ENCODE data around the gene PLA2G4A. TPM values are rescaled to one million over a fixed set of nuclear protein-coding genes. Genes with fewer than 3 reads are reported as not detected.

Gene PLA2G4A
- total and polyA plus RNA-seq, 2 donors = 3.7 to 4.7 TPM

- Histone ChIP-seq H3K4me3 (ENCODE audit: low read length in 2 of 2) (no peak overlapping the region), H3K27me3 (ENCODE audit: control insufficient read depth in 2 of 2, insufficient read depth in 1 of 2, low read length in 1 of 2) (no peaks in the 10 kb centered on the region), H3K9me3 (ENCODE audit: control insufficient read depth in 2 of 2, insufficient read depth in 1 of 2, low read length in 1 of 2) (no peaks in the 10 kb centered on the region), H3K4me1 (ENCODE audit: control insufficient read depth in 2 of 2, insufficient read depth in 2 of 2, low read length in 2 of 2) (no peaks in the 10 kb centered on the region), H3K36me3 (ENCODE audit: control insufficient read depth in 2 of 2, insufficient read depth in 2 of 2, low read length in 1 of 2) (no peaks in the 10 kb centered on the region), H3K27ac (ENCODE audit: low read depth in 1 of 2, low read length in 1 of 2) (no peak overlapping the region)
- WGBS = 93% methylated on average over 2 of the region's 2 CpGs
- DNase-seq (ENCODE audit: low read depth in 6 of 9, low spot score in 9 of 9) = no peak
These were observed 31.2 kb downstream of the PLA2G4A start for GRCh38 chr1:186859995-186860394.

- no peaks in the 10 kb centered on the region for H3K4me1 ChIP-seq (ENCODE audit: control insufficient read depth in 2 of 2, insufficient read depth in 2 of 2, low read length in 2 of 2)
- no peak overlapping the region for H3K4me3 ChIP-seq (ENCODE audit: low read length in 2 of 2)
- DNase-seq (ENCODE audit: low read depth in 6 of 9, low spot score in 9 of 9) = no peak
- no peaks in the 10 kb centered on the region for H3K36me3 ChIP-seq (ENCODE audit: control insufficient read depth in 2 of 2, insufficient read depth in 2 of 2, low read length in 1 of 2)
- H3K27me3 ChIP-seq (ENCODE audit: control insufficient read depth in 2 of 2, insufficient read depth in 1 of 2, low read length in 1 of 2) = no peaks in the 10 kb centered on the region
- 86% methylated on average over 1 of the region's 1 CpG for WGBS
- H3K9me3 ChIP-seq (ENCODE audit: control insufficient read depth in 2 of 2, insufficient read depth in 1 of 2, low read length in 1 of 2) = no peaks in the 10 kb centered on the region
- no peak overlapping the region for H3K27ac ChIP-seq (ENCODE audit: low read depth in 1 of 2, low read length in 1 of 2)
These were observed 35.5 kb downstream of the PLA2G4A start for GRCh38 chr1:186864296-186864695.

GRCh38 chr1:186865253-186865652 lies 36.5 kb downstream of the PLA2G4A start:
- 59% methylated on average over 1 of the region's 1 CpG for WGBS
- H3K9me3 ChIP-seq (ENCODE audit: control insufficient read depth in 2 of 2, insufficient read depth in 1 of 2, low read length in 1 of 2) = no peaks in the 10 kb centered on the region
- H3K4me1 ChIP-seq (ENCODE audit: control insufficient read depth in 2 of 2, insufficient read depth in 2 of 2, low read length in 2 of 2) = no peaks in the 10 kb centered on the region
- no peaks in the 10 kb centered on the region for H3K36me3 ChIP-seq (ENCODE audit: control insufficient read depth in 2 of 2, insufficient read depth in 2 of 2, low read length in 1 of 2)
- no peak overlapping the region for H3K27ac ChIP-seq (ENCODE audit: low read depth in 1 of 2, low read length in 1 of 2)
- no peaks in the 10 kb centered on the region for H3K27me3 ChIP-seq (ENCODE audit: control insufficient read depth in 2 of 2, insufficient read depth in 1 of 2, low read length in 1 of 2)
- H3K4me3 ChIP-seq (ENCODE audit: low read length in 2 of 2) = no peak overlapping the region
- no peak for DNase-seq (ENCODE audit: low read depth in 6 of 9, low spot score in 9 of 9)

GRCh38 chr1:186865857-186866256 lies 37.1 kb downstream of the PLA2G4A start:
- Histone ChIP-seq H3K4me3 (ENCODE audit: low read length in 2 of 2) (no peak overlapping the region), H3K9me3 (ENCODE audit: control insufficient read depth in 2 of 2, insufficient read depth in 1 of 2, low read length in 1 of 2) (no peaks in the 10 kb centered on the region), H3K36me3 (ENCODE audit: control insufficient read depth in 2 of 2, insufficient read depth in 2 of 2, low read length in 1 of 2) (no peaks in the 10 kb centered on the region), H3K4me1 (ENCODE audit: control insufficient read depth in 2 of 2, insufficient read depth in 2 of 2, low read length in 2 of 2) (no peaks in the 10 kb centered on the region), H3K27ac (ENCODE audit: low read depth in 1 of 2, low read length in 1 of 2) (no peak overlapping the region), H3K27me3 (ENCODE audit: control insufficient read depth in 2 of 2, insufficient read depth in 1 of 2, low read length in 1 of 2) (no peaks in the 10 kb centered on the region)
- 94% methylated on average over 3 of the region's 3 CpGs for WGBS
- DNase-seq (ENCODE audit: low read depth in 6 of 9, low spot score in 9 of 9) = no peak

GRCh38 chr1:186869526-186870228 lies 40.9 kb downstream of the PLA2G4A start:
- Histone ChIP-seq H3K36me3 (ENCODE audit: control insufficient read depth in 2 of 2, insufficient read depth in 2 of 2, low read length in 1 of 2) (no peaks in the 10 kb centered on the region), H3K4me3 (ENCODE audit: low read length in 2 of 2) (no peak overlapping the region), H3K4me1 (ENCODE audit: control insufficient read depth in 2 of 2, insufficient read depth in 2 of 2, low read length in 2 of 2) (no peaks in the 10 kb centered on the region), H3K27me3 (ENCODE audit: control insufficient read depth in 2 of 2, insufficient read depth in 1 of 2, low read length in 1 of 2) (no peaks in the 10 kb centered on the region), H3K27ac (ENCODE audit: low read depth in 1 of 2, low read length in 1 of 2) (no peak overlapping the region), H3K9me3 (ENCODE audit: control insufficient read depth in 2 of 2, insufficient read depth in 1 of 2, low read length in 1 of 2) (no peaks in the 10 kb centered on the region)
- no peak for DNase-seq (ENCODE audit: low read depth in 6 of 9, low spot score in 9 of 9)
- 66% methylated on average over 1 of the region's 1 CpG for WGBS

GRCh38 chr1:186871784-186872183 lies 43.0 kb downstream of the PLA2G4A start:
- Histone ChIP-seq H3K27me3 (ENCODE audit: control insufficient read depth in 2 of 2, insufficient read depth in 1 of 2, low read length in 1 of 2) (no peaks in the 10 kb centered on the region), H3K4me1 (ENCODE audit: control insufficient read depth in 2 of 2, insufficient read depth in 2 of 2, low read length in 2 of 2) (no peaks in the 10 kb centered on the region)
- 98% methylated on average over 1 of the region's 1 CpG for WGBS

GRCh38 chr1:186872291-186872690 lies 43.5 kb downstream of the PLA2G4A start:
- Histone ChIP-seq H3K9me3 (ENCODE audit: control insufficient read depth in 2 of 2, insufficient read depth in 1 of 2, low read length in 1 of 2) (no peaks in the 10 kb centered on the region), H3K27ac (ENCODE audit: low read depth in 1 of 2, low read length in 1 of 2) (no peak overlapping the region), H3K4me1 (ENCODE audit: control insufficient read depth in 2 of 2, insufficient read depth in 2 of 2, low read length in 2 of 2) (no peaks in the 10 kb centered on the region), H3K36me3 (ENCODE audit: control insufficient read depth in 2 of 2, insufficient read depth in 2 of 2, low read length in 1 of 2) (no peaks in the 10 kb centered on the region), H3K4me3 (ENCODE audit: low read length in 2 of 2) (no peak overlapping the region), H3K27me3 (ENCODE audit: control insufficient read depth in 2 of 2, insufficient read depth in 1 of 2, low read length in 1 of 2) (no peaks in the 10 kb centered on the region)
- DNase-seq (ENCODE audit: low read depth in 6 of 9, low spot score in 9 of 9) = no peak
- WGBS = 97% methylated on average over 5 of the region's 5 CpGs

More at GRCh38 chr1:186871784-186872183, 43.0 kb downstream of the PLA2G4A start:
- H3K9me3 ChIP-seq (ENCODE audit: control insufficient read depth in 2 of 2, insufficient read depth in 1 of 2, low read length in 1 of 2) = no peaks in the 10 kb centered on the region
- no peaks in the 10 kb centered on the region for H3K36me3 ChIP-seq (ENCODE audit: control insufficient read depth in 2 of 2, insufficient read depth in 2 of 2, low read length in 1 of 2)
- no peak overlapping the region for H3K4me3 ChIP-seq (ENCODE audit: low read length in 2 of 2)
- H3K27ac ChIP-seq (ENCODE audit: low read depth in 1 of 2, low read length in 1 of 2) = no peak overlapping the region
- no peak for DNase-seq (ENCODE audit: low read depth in 6 of 9, low spot score in 9 of 9)

GRCh38 chr1:186873687-186874086 lies 44.9 kb downstream of the PLA2G4A start:
- no peaks in the 10 kb centered on the region for H3K4me1 ChIP-seq (ENCODE audit: control insufficient read depth in 2 of 2, insufficient read depth in 2 of 2, low read length in 2 of 2)
- no peak overlapping the region for H3K27ac ChIP-seq (ENCODE audit: low read depth in 1 of 2, low read length in 1 of 2)
- no peaks in the 10 kb centered on the region for H3K9me3 ChIP-seq (ENCODE audit: control insufficient read depth in 2 of 2, insufficient read depth in 1 of 2, low read length in 1 of 2)
- no peaks in the 10 kb centered on the region for H3K36me3 ChIP-seq (ENCODE audit: control insufficient read depth in 2 of 2, insufficient read depth in 2 of 2, low read length in 1 of 2)
- 94% methylated on average over 1 of the region's 1 CpG for WGBS
- no peak overlapping the region for H3K4me3 ChIP-seq (ENCODE audit: low read length in 2 of 2)
- no peak for DNase-seq (ENCODE audit: low read depth in 6 of 9, low spot score in 9 of 9)
- H3K27me3 ChIP-seq (ENCODE audit: control insufficient read depth in 2 of 2, insufficient read depth in 1 of 2, low read length in 1 of 2) = no peaks in the 10 kb centered on the region

- WGBS = 96% methylated on average over 12 of the region's 12 CpGs
- Histone ChIP-seq H3K9me3 (ENCODE audit: control insufficient read depth in 2 of 2, insufficient read depth in 1 of 2, low read length in 1 of 2) (no peaks in the 10 kb centered on the region), H3K27me3 (ENCODE audit: control insufficient read depth in 2 of 2, insufficient read depth in 1 of 2, low read length in 1 of 2) (no peaks in the 10 kb centered on the region), H3K36me3 (ENCODE audit: control insufficient read depth in 2 of 2, insufficient read depth in 2 of 2, low read length in 1 of 2) (no peaks in the 10 kb centered on the region), H3K4me1 (ENCODE audit: control insufficient read depth in 2 of 2, insufficient read depth in 2 of 2, low read length in 2 of 2) (no peaks in the 10 kb centered on the region), H3K4me3 (ENCODE audit: low read length in 2 of 2) (no peak overlapping the region), H3K27ac (ENCODE audit: low read depth in 1 of 2, low read length in 1 of 2) (no peak overlapping the region)
- DNase-seq (ENCODE audit: low read depth in 6 of 9, low spot score in 9 of 9) = no peak
These were observed 47.4 kb downstream of the PLA2G4A start for GRCh38 chr1:186875896-186876835.
